Motor neuron (in vitro differentiated cells): ENCODE measurements around the gene ZNF202. TPM values are rescaled to one million over a fixed set of nuclear protein-coding genes. Genes with fewer than 3 reads are reported as not detected.
"Not testable (repeated sequence)": the region's sequence is repeated elsewhere in the genome, so short reads cannot be mapped to it uniquely, and the experiment has no call there.

Source experiments
- ATAC-seq, 8 experiments: fragments of 200-7000 bp; cut with Tn5 transposase; replicated peaks in 6 of 8; 2 replicates each; pipeline ENCODE4 v1.8.0; 2021; ENCODE audit warnings: mild to moderate bottlenecking in 8 of 8, moderate library complexity in 8 of 8
- H3K27ac ChIP-seq, 2 donors: fragments of 250-450 bp; sonication (Bioruptor Pico); 2 replicates each; pipeline ENCODE4 v1.9.0; 2021; ENCODE audit warnings: antibody characterized with exemption in 2 of 2, mild to moderate bottlenecking in 2 of 2, moderate library complexity in 1 of 2
- H3K4me1 ChIP-seq, 2 donors: fragments of 250-450 bp; sonication (Bioruptor Pico); replicated peaks in 1 of 2; 2 replicates each; pipeline ENCODE4 v1.6.1; 2021; ENCODE audit warnings: antibody characterized with exemption in 2 of 2, mild to moderate bottlenecking in 2 of 2, moderate library complexity in 1 of 2
- H3K4me3 ChIP-seq, 5 donors: fragments of 250-450 bp; sonication (Bioruptor Pico); 2 replicates each; pipeline ENCODE4 v1.9.0; 2021; ENCODE audit warnings: antibody characterized with exemption in 5 of 5, mild to moderate bottlenecking in 5 of 5, moderate library complexity in 4 of 5
- WGBS, 10 experiments: fragments of 450-650 bp; shearing (Covaris generic); methylation state at CpG; one replicate each; pipeline ENCODE4 v1.0.0; 2022; 5-methylcytosine and 5-hydroxymethylcytosine counted together
- in situ Hi-C, 9 experiments: fragments of 400-800 bp; cut with MboI; loops; one replicate each; pipeline ENCODE4 v1.15.0; 2021; ENCODE audit warnings: low sequenced_read_pairs in 9 of 9, low pct_unique_long_range_greater_than_20kb in 2 of 9; ENCODE audit not compliant: unreplicated experiment in 9 of 9
- total RNA-seq, 8 experiments: library from RNA; unstranded; fragments of 300-600 nt; gene quantifications; 2 replicates each; pipeline versions ENCODE4 v1.2.3 to v1.2.4, GENCODE V29; 2022

ZNF202 gene
- total RNA-seq, 8 experiments from 2014 or later, result 5.4 to 13.6 (median 10.5) TPM

DNA sequence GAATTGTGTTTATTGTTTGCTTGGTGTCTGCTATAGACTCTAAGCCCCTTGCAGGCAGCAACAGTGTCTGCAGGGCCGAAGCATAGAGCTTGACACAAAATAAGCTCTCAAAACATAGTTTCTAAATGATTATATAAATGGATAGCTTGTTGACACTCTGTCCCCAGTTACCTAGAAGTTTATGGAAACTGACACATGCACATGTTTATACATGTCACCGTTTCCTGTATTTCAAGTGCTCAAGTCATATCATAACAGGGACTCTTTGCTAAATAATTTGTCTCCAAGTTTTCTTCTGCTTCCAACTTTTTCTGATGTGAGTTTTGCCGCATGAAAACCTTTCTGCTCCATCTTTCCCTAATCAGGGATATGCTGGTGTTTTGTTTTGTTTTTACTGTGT lies 16.5 kb upstream of the ZNF202 start:
- H3K4me1 ChIP-seq, result no peaks in the 10 kb centered on the region
- in situ Hi-C loops, result loop anchor here in 1 of 9 experiments (25.0 kb wide), 1 partner anchor 179 kb away; the partner anchor contains the start of genes OR4D5 and OR6T1
- H3K4me3 ChIP-seq, result no peak overlapping the region
- no peak overlapping the region for H3K27ac ChIP-seq
- no peak for ATAC-seq
- WGBS, 10 experiments, result 10 to 100% (median 83%) methylated on average over 1 to 3 of the region's 3 CpGs

DNA sequence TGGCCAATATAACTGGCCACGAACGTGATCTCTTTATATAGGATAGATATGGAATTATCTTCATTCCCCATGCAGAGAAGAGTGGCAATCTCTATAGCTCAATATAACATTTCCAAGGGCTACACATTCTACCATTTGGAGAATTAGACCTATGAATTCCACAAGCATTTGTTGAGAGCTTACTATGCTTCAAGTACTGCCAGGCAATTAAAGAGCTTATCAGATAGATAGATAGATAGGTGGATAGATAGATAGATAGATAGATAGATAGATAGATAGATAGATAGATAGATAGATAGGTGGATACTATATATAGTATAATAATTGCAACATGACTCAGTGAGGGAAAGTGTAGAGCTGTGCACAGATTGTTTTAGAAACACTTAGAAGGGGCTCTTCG lies 14.4 kb upstream of the ZNF202 start:
- no peak overlapping the region for H3K4me3 ChIP-seq
- 7 to 92% (median 88%) methylated on average over 1 to 3 of the region's 3 CpGs; no CpG with 5 or more reads in 3 of the 10 experiments for WGBS, 10 experiments
- no peaks in the 10 kb centered on the region for H3K4me1 ChIP-seq
- ATAC-seq, result no peak
- H3K27ac ChIP-seq, result no peak overlapping the region
- in situ Hi-C loops, result loop anchor here in 1 of 9 experiments (25.0 kb wide), 1 partner anchor 181 kb away; the partner anchor contains the start of genes OR4D5 and OR6T1

GRCh38 chr11:123755344-123755743 lies 13.9 kb upstream of the ZNF202 start:
- Histone ChIP-seq H3K4me3 (no peak overlapping the region), H3K4me1 (no peaks in the 10 kb centered on the region), H3K27ac (no peak overlapping the region)
- no peak for ATAC-seq
- in situ Hi-C loops, result loop anchor here in 1 of 9 experiments (25.0 kb wide), 1 partner anchor 182 kb away; the partner anchor contains the start of genes OR4D5 and OR6T1

GRCh38 chr11:123754101-123754568 lies 12.7 kb upstream of the ZNF202 start, which contains the start of gene OR6X1:
Gene OR6X1, minus strand, starts transcription at chr11:123754518. Its CDS starts 0 bp downstream, at chr11:123754518.
- WGBS, 10 experiments, result 0 to 100% (median 95%) methylated on average over 2 to 3 of the region's 3 CpGs; no CpG with 5 or more reads in 4 of the 10 experiments
- no peaks in the 10 kb centered on the region for H3K4me1 ChIP-seq

DNA sequence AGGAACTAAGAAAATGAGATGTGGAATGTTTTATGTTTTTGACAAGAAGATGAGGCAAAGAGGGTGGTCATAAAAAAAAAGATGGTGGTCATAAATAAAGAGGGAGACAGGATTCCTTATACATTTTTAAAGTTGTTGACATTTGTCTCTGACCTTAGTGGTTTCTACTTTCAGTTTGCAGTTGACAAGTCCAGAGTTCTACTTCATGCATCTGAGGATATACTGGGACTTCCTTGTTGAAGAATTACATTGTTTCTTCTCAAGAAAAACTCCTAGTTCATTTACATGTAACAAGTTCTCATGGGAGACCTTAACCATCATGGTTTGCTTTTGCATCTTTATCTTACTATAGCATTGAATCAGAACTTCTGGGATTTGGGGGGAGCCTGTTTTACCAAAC lies 11.7 kb upstream of the ZNF202 start:
- H3K4me3 ChIP-seq, result no peak overlapping the region
- no peaks in the 10 kb centered on the region for H3K4me1 ChIP-seq
- no peak overlapping the region for H3K27ac ChIP-seq
- ATAC-seq, result no peak
- in situ Hi-C loops, result loop anchor here in 1 of 9 experiments (25.0 kb wide), 1 partner anchor 184 kb away; the partner anchor contains the start of genes OR4D5 and OR6T1

More at GRCh38 chr11:123754101-123754568, 12.7 kb upstream of the ZNF202 start, which contains the start of gene OR6X1:
- H3K4me3 ChIP-seq, result no peak within 1 kb of the TSS
- no peak within 1 kb of the TSS for H3K27ac ChIP-seq
- in situ Hi-C loops, result loop anchor here in 1 of 9 experiments (25.0 kb wide), 1 partner anchor 183 kb away; the partner anchor contains the start of genes OR4D5 and OR6T1
- no peak for ATAC-seq

- H3K27ac ChIP-seq, result no peak overlapping the region
- H3K4me3 ChIP-seq, result no peak overlapping the region
- WGBS, 10 experiments, result 0 to 80% (median 63%) methylated on average over 1 of the region's 1 CpG; no CpG with 5 or more reads in 4 of the 10 experiments
- in situ Hi-C loops, result loop anchor here in 1 of 9 experiments (25.0 kb wide), 1 partner anchor 186 kb away; the partner anchor contains the start of genes OR4D5 and OR6T1
- no peak for ATAC-seq
- H3K4me1 ChIP-seq, result no peaks in the 10 kb centered on the region
Observed at GRCh38 chr11:123751781-123752180, 10.3 kb upstream of the ZNF202 start.

DNA sequence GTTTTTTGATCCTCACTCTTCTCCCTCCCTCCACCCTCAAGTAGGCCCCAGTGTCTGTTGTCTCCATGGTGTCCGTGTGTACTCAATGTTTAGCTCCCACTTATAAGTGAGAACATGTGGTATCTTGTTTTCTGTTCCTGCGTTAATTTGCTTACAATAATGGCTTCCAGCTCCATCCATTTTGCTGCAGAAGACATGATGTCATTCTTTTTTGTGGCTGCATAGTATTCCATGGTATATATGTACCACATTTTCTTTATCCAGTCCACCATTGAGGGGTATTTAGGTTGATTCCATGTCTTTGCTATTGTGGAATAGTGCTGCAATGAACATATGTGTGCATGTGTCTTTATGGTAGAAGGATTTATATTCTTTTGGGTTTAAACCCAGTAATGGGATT lies 6.9 kb upstream of the ZNF202 start:
- ATAC-seq, H3K4me1 ChIP-seq, H3K4me3 ChIP-seq, in situ Hi-C loops, H3K27ac ChIP-seq: not testable (repeated sequence)
- WGBS, 10 experiments, result 20 to 100% (median 100%) methylated on average over 1 to 2 of the region's 2 CpGs; no CpG with 5 or more reads in 5 of the 10 experiments

DNA sequence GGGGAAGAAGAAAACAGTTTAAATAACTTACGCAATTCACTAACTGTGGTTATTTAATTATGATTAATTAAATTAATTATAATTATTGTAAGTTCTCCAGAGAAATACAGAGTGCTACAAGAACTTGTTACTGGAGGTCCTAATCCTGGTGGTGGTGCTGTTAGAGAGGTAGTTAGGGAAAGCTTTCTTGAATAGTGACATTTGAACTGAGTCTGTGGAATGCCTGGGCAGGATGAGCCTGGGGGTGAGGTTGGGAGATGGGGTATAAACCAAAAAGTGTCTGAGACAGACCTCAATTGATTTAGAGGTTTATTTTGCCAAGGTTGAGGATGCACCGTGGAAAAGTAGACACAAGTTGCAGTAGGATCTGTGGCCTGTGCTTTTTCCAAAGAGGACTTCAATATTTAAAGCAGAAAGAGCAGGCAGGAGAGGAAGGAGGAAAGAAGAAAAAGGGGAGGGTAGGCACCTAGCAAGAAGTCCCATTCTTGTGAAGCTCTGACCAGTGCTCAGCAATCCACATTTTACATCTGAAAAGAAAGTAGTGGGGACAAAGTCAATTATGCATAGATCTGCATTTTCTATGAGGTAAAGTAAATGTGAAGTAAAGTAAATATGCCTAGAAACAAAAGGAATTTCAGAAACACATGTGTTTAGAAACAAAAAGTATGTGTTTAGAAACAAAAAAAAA lies 4.4 kb upstream of the ZNF202 start:
- WGBS, 10 experiments, result 42 to 92% (median 62%) methylated on average over 1 to 2 of the region's 2 CpGs; no CpG with 5 or more reads in 3 of the 10 experiments
- in situ Hi-C loops, result no loop called here
- H3K4me1 ChIP-seq, result peaks cover 6 to 10% of the 10 kb centered on the region in 2 donors
- no peak overlapping the region for H3K27ac ChIP-seq
- ATAC-seq, result no peak
- H3K4me3 ChIP-seq, result no peak overlapping the region

DNA sequence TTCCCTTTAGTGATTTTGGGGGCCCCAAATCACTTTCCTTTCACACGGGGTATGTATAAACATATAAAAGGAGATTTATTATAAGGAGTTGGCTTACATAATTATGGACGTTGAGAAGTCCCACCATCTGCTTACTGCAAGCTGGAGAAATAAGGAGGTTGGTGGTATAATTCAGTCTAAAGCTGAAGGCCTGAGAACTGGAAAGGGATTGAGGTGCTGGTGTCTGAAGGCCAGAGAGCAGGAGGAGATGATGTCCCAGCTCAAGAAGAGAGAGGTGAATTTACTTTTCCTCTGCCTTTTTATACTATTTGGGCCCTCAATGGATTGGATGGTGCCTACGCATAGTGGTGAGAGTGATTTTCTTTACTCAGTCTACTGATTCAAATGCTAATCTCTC lies 1.3 kb upstream of the ZNF202 start:
- 0 to 100% (median 35%) methylated on average over 1 to 3 of the region's 3 CpGs for WGBS, 10 experiments
- no peak for ATAC-seq
- Histone ChIP-seq H3K27ac (peak overlapping the region in 1 of 2 donors; percentile 7), H3K4me1 (peaks cover 16 to 22% of the 10 kb centered on the region in 2 donors), H3K4me3 (peak overlapping the region; percentile 62 to 96 (median 79))
- in situ Hi-C loops, result no loop called here

DNA sequence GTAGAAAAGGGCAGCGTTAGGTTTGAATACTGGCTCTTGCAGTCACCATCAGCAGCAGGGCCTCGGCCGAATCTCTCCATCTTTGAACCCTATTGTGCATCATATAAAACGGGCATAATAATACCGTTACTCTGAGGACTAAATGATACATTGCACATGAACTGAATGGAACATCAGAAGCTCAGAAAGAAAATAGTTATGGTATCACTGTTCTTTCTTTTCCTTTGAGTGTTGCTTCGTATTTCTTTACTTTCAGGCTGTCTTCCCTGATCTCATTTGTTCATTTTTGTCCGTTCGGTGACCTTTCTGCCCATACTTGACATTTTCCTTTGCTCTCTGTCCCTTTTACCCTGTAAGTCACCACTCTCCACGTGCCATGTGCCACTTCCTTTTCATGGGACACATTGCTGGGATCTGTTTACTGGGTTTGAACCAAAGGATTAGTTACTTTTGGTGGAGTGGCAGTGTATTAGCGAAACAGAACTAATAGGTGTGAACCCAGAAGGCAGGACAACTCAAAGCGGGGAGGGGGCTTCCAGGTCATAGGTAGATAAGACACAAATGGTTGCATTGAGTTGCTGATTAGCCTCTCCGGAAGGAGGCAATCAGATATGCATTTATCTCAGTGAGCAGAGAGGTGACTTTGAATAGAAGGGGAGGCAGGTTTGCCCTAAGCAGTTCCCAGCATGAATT lies 717 bp upstream of the ZNF202 start:
- Histone ChIP-seq H3K27ac (peak overlapping the region; percentile 92 to 96), H3K4me3 (peak overlapping the region; percentile 62 to 96 (median 79)), H3K4me1 (peaks cover 16 to 22% of the 10 kb centered on the region in 2 donors)
- 0 to 25% (median 7%) methylated on average over 8 to 12 of the region's 12 CpGs for WGBS, 10 experiments
- in situ Hi-C loops, result no loop called here
- ATAC-seq, result peak in 5 of 8 experiments; percentile 5 to 20 (median 10)

- in situ Hi-C loops, result no loop called here
- WGBS, 10 experiments, result 0% methylated on average over 1 to 2 of the region's 6 CpGs; no CpG with 5 or more reads in 4 of the 10 experiments
- Histone ChIP-seq H3K27ac (peak overlapping the region; percentile 92 to 96), H3K4me3 (peak overlapping the region; percentile 62 to 96 (median 79)), H3K4me1 (peaks cover 16 to 22% of the 10 kb centered on the region in 2 donors)
- peak in 7 of 8 experiments; percentile 4 to 30 (median 15) for ATAC-seq
Observed at GRCh38 chr11:123740787-123741158, 687 bp downstream of the ZNF202 start.

- Histone ChIP-seq H3K4me1 (peaks cover 16 to 22% of the 10 kb centered on the region in 2 donors), H3K4me3 (no peak overlapping the region), H3K27ac (no peak overlapping the region)
- no peak for ATAC-seq
- 0 to 60% (median 0%) methylated on average over 1 to 2 of the region's 2 CpGs; no CpG with 5 or more reads in 2 of the 10 experiments for WGBS, 10 experiments
- in situ Hi-C loops, result no loop called here
Observed at GRCh38 chr11:123738374-123738773, 3.1 kb downstream of the ZNF202 start.

- 35 to 100% (median 92%) methylated on average over 1 to 3 of the region's 3 CpGs for WGBS, 10 experiments
- in situ Hi-C loops, result no loop called here
- ATAC-seq, result no peak
- Histone ChIP-seq H3K4me3 (no peak overlapping the region), H3K4me1 (peaks cover 10 to 12% of the 10 kb centered on the region in 2 donors), H3K27ac (no peak overlapping the region)
Observed at GRCh38 chr11:123736769-123737168, 4.7 kb downstream of the ZNF202 start.
